ENCODE results near the gene AGMO. TPM values are rescaled to one million over a fixed set of nuclear protein-coding genes. Genes with fewer than 3 reads are reported as not detected.

The AGMO gene
- polyA plus RNA-seq, 2 of the 4 experiments (the other 2 are of a cell fraction), result 2.6 to 7.9 TPM

- 74% methylated on average over 4 of the region's 4 CpGs for WGBS (ENCODE audit: missing lambda C conversion rate)
- H3K9me3 ChIP-seq, result peaks cover 7% of the 10 kb centered on the region
- DNase-seq (ENCODE audit: low read depth in 1 of 2, low spot score in 1 of 2), result no peak
- TF ChIP-seq MAFK (IDR thresholded peaks at IDR 0.05; ENCODE audit: partially characterized antibody) (no peak), ELK1 (IDR thresholded peaks at IDR 0.05; ENCODE audit: low read depth, low read length) (no peak), FOXS1 (CRISPR knock-in tag; IDR thresholded peaks at IDR 0.05) (no peak), ATOH8 (CRISPR knock-in tag; IDR thresholded peaks at IDR 0.05; ENCODE audit: low read depth) (no peak), MAZ (IDR thresholded peaks at IDR 0.05; ENCODE audit: borderline replicate concordance, low read depth, low read length) (no peak), POLR2AphosphoS2 (conservative IDR thresholded peaks at IDR 0.05; ENCODE audit: low read length) (no peak), FOSL2 (IDR thresholded peaks at IDR 0.05) (no peak), FOSL2 (CRISPR knock-in tag; IDR thresholded peaks at IDR 0.05) (no peak), REST (IDR thresholded peaks at IDR 0.05) (no peak), CBX8 (IDR thresholded peaks at IDR 0.05) (no peak), HMGXB4 (CRISPR knock-in tag; IDR thresholded peaks at IDR 0.05; ENCODE audit: borderline replicate concordance) (no peak), ZFP36 (IDR thresholded peaks at IDR 0.05; ENCODE audit: borderline replicate concordance, partially characterized antibody) (no peak), JUNB (IDR thresholded peaks at IDR 0.05) (no peak), ZC3H11A (IDR thresholded peaks at IDR 0.05) (no peak), ESRRA (IDR thresholded peaks at IDR 0.05; ENCODE audit: borderline replicate concordance, low read length) (no peak), MAX (IDR thresholded peaks at IDR 0.05) (no peak), SMC3 (IDR thresholded peaks at IDR 0.05) (no peak), EHMT2 (IDR thresholded peaks at IDR 0.05; ENCODE audit: low read depth) (no peak), RCOR1 (IDR thresholded peaks at IDR 0.05; ENCODE audit: low read depth, low read length) (no peak), PBX3 (IDR thresholded peaks at IDR 0.05) (no peak)
- no peaks in the 10 kb centered on the region for H3K4me1 ChIP-seq
- ChIA-PET POLR2A (no interaction called here), CTCF (no interaction called here)
- ATAC-seq, result no peak
- no peak for FAIRE-seq
- no peak overlapping the region for H3K27ac ChIP-seq
- H3K4me2 ChIP-seq, result no peak overlapping the region
- no peak overlapping the region for H3K4me3 ChIP-seq
Measured at GRCh38 chr7:15586266-15586665, 24.5 kb upstream of the AGMO start.
